GM23338 (cell line): Measurements from ENCODE around the gene PLXNB2. TPM values are rescaled to one million over a fixed set of nuclear protein-coding genes. Genes with fewer than 3 reads are reported as not detected.

Experiments used
- ATAC-seq: fragments of 200-7000 bp; cut with Tn5 transposase; 3 replicates; pipeline ENCODE4 v1.9.1; 2020
- DNase-seq: peaks from one replicate; pipeline ENCODE4 v3.0.0-alpha.2; 2015; ENCODE audit warnings: low spot score
- H2AFZ ChIP-seq: fragments of 200-600 bp; sonication (generic); 2 replicates; pipeline ENCODE4 v1.8.0; 2016; ENCODE audit warnings: antibody characterized with exemption, mild to moderate bottlenecking, moderate library complexity
- H3F3A ChIP-seq: fragments of 200-600 bp; sonication (generic); replicated peaks from 2 replicates; pipeline ENCODE4 v1.8.0; 2017; ENCODE audit warnings: antibody characterized with exemption, mixed run types, low read depth
- H3K27ac ChIP-seq: fragments of 200-600 bp; sonication (generic); 2 replicates; pipeline ENCODE4 v1.6.1; 2016; ENCODE audit warnings: low read depth
- H3K27me3 ChIP-seq: fragments of 200-600 bp; sonication (generic); 2 replicates; pipeline ENCODE4 v1.8.0; 2016; ENCODE audit warnings: mild to moderate bottlenecking, mixed run types, moderate library complexity; ENCODE audit not compliant: insufficient read depth
- H3K36me3 ChIP-seq: fragments of 200-600 bp; sonication (generic); 2 replicates; pipeline ENCODE4 v1.8.0; 2016; ENCODE audit warnings: mild to moderate bottlenecking; ENCODE audit not compliant: insufficient read depth
- H3K4me1 ChIP-seq: fragments of 200-600 bp; sonication (generic); 2 replicates; pipeline ENCODE4 v1.8.0; 2016; ENCODE audit warnings: mild to moderate bottlenecking, moderate library complexity; ENCODE audit not compliant: insufficient read depth
- H3K4me2 ChIP-seq: fragments of 200-600 bp; sonication (generic); 2 replicates; pipeline ENCODE4 v1.7.1; 2017; ENCODE audit warnings: mixed run types
- H3K4me3 ChIP-seq: fragments of 200-600 bp; sonication (generic); 2 replicates; pipeline ENCODE4 v1.6.1; 2016; ENCODE audit warnings: mixed run types
- H3K79me2 ChIP-seq: fragments of 200-600 bp; sonication (generic); replicated peaks from 2 replicates; pipeline ENCODE4 v1.8.0; 2017; ENCODE audit warnings: mild to moderate bottlenecking; ENCODE audit not compliant: insufficient read depth
- H3K9me2 ChIP-seq: fragments of 200-600 bp; sonication (generic); 2 replicates; pipeline ENCODE4 v1.8.0; 2017; ENCODE audit not compliant: insufficient read depth
- H4K20me1 ChIP-seq: fragments of 200-600 bp; sonication (generic); replicated peaks from 2 replicates; pipeline ENCODE4 v1.8.0; 2017; ENCODE audit warnings: mild to moderate bottlenecking; ENCODE audit not compliant: insufficient read depth
- H3K27ac Mint-ChIP-seq: 2 replicates; pipeline ENCODE4 v1.8.0; 2020; ENCODE audit warnings: inconsistent platforms, mild to moderate bottlenecking, moderate library complexity, mixed read lengths
- H3K27me3 Mint-ChIP-seq: 3 replicates; pipeline ENCODE4 v1.8.0; 2022; ENCODE audit warnings: low read depth, mild to moderate bottlenecking, moderate library complexity, mixed read lengths, inconsistent platforms; ENCODE audit not compliant: insufficient read depth, poor library complexity
- H3K36me3 Mint-ChIP-seq: 3 replicates; pipeline ENCODE4 v1.8.0; 2021; ENCODE audit warnings: low read depth, mild to moderate bottlenecking, inconsistent platforms, moderate library complexity, mixed read lengths
- H3K4me1 Mint-ChIP-seq: 3 replicates; pipeline ENCODE4 v1.8.0; 2020; ENCODE audit warnings: mild to moderate bottlenecking, inconsistent platforms, mixed read lengths
- H3K4me3 Mint-ChIP-seq: 3 replicates; pipeline ENCODE4 v1.8.0; 2021; ENCODE audit warnings: moderate library complexity, mild to moderate bottlenecking, inconsistent platforms, mixed read lengths
- H3K9me3 Mint-ChIP-seq: 3 replicates; pipeline ENCODE4 v1.8.0; 2020; ENCODE audit warnings: moderate library complexity, mild to moderate bottlenecking, inconsistent platforms, mixed read lengths
- ZNF331 ChIP-seq: fragments of 250-450 bp; sonication (Bioruptor Pico); IDR thresholded peaks from 2 replicates; pipeline ENCODE4 v1.5.0; 2020; ENCODE audit warnings: low read depth, mild to moderate bottlenecking, moderate library complexity
- polyA plus RNA-seq: library from polyadenylated mRNA; unstranded; fragments of >200 nt; fragmentation: Nextera tagmentation; extraction: Ambion mirVana; gene quantifications from 2 replicates; pipeline ENCODE4 v1.2.1, GENCODE V29; 2016
- total RNA-seq: library from RNA; depleted of rRNA; stranded (reverse); fragments of >200 nt; shearing (Covaris generic); gene quantifications from 2 replicates; pipeline ENCODE4 v1.2.3, GENCODE V29; 2014
- TF ChIP-seq, protein P1 (sequence below): fragments of 250-450 bp; sonication (Bioruptor Pico); IDR thresholded peaks from 2 replicates; pipeline ENCODE4 v1.5.0; 2020; ENCODE audit warnings: mild to moderate bottlenecking, moderate library complexity
- TF ChIP-seq, protein P2 (sequence below), 2 experiments: fragments of 200-600 bp in 1 of 2; sonication (generic) in 1 of 2; conservative IDR thresholded peaks; 2 replicates each; pipeline versions ENCODE4 v1.5.1 to v1.6.1; 2016 to 2017; ENCODE audit warnings: antibody characterized with exemption in 2 of 2, low read depth in 2 of 2, mild to moderate bottlenecking in 2 of 2, moderate library complexity in 1 of 2

PLXNB2 gene
- total and polyA plus RNA-seq, 2 experiments from 2014 or later: 29.1 to 66.3 TPM

DNA sequence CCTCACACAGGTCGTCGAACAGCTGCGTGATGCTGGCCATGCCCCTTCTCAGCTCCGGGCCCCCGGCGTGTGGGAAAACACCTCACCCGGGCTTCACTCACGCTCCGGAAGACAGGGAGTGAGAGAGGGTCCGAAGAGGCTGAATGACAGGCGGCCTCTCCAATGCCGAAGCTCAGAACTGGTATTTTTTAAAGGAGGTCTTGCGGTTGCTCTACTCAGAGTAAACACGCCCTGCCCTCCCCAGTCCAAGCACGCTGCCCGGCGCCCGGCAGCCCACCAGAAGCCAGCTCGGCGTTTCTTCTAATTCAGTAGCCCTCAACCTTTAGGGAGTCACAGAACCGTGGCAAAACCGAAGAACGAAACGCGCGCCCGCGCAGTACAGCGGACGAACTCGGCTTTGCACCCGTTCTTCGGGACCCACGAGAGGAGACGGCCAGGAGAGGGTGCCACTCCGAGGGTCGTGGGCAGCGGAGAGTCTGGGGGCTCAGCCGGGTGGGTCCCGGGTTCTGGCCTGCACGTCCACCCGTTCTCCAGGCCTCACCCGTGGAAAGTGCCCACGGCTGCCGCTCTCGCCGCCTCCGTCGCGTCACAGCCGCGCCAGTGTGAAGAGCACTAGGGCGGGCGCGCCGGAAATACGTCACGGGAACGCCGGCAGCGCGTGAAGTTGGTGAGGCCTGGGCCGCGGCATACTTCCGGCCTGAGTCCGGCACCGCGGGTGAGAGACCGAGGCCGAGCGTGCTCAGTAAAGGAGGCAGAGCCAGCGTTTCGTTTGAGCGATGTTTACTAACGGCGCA is 62.8 kb downstream of the PLXNB2 start, which contains the start of gene TUBGCP6 (continued):
- TF ChIP-seq, protein P1, sequence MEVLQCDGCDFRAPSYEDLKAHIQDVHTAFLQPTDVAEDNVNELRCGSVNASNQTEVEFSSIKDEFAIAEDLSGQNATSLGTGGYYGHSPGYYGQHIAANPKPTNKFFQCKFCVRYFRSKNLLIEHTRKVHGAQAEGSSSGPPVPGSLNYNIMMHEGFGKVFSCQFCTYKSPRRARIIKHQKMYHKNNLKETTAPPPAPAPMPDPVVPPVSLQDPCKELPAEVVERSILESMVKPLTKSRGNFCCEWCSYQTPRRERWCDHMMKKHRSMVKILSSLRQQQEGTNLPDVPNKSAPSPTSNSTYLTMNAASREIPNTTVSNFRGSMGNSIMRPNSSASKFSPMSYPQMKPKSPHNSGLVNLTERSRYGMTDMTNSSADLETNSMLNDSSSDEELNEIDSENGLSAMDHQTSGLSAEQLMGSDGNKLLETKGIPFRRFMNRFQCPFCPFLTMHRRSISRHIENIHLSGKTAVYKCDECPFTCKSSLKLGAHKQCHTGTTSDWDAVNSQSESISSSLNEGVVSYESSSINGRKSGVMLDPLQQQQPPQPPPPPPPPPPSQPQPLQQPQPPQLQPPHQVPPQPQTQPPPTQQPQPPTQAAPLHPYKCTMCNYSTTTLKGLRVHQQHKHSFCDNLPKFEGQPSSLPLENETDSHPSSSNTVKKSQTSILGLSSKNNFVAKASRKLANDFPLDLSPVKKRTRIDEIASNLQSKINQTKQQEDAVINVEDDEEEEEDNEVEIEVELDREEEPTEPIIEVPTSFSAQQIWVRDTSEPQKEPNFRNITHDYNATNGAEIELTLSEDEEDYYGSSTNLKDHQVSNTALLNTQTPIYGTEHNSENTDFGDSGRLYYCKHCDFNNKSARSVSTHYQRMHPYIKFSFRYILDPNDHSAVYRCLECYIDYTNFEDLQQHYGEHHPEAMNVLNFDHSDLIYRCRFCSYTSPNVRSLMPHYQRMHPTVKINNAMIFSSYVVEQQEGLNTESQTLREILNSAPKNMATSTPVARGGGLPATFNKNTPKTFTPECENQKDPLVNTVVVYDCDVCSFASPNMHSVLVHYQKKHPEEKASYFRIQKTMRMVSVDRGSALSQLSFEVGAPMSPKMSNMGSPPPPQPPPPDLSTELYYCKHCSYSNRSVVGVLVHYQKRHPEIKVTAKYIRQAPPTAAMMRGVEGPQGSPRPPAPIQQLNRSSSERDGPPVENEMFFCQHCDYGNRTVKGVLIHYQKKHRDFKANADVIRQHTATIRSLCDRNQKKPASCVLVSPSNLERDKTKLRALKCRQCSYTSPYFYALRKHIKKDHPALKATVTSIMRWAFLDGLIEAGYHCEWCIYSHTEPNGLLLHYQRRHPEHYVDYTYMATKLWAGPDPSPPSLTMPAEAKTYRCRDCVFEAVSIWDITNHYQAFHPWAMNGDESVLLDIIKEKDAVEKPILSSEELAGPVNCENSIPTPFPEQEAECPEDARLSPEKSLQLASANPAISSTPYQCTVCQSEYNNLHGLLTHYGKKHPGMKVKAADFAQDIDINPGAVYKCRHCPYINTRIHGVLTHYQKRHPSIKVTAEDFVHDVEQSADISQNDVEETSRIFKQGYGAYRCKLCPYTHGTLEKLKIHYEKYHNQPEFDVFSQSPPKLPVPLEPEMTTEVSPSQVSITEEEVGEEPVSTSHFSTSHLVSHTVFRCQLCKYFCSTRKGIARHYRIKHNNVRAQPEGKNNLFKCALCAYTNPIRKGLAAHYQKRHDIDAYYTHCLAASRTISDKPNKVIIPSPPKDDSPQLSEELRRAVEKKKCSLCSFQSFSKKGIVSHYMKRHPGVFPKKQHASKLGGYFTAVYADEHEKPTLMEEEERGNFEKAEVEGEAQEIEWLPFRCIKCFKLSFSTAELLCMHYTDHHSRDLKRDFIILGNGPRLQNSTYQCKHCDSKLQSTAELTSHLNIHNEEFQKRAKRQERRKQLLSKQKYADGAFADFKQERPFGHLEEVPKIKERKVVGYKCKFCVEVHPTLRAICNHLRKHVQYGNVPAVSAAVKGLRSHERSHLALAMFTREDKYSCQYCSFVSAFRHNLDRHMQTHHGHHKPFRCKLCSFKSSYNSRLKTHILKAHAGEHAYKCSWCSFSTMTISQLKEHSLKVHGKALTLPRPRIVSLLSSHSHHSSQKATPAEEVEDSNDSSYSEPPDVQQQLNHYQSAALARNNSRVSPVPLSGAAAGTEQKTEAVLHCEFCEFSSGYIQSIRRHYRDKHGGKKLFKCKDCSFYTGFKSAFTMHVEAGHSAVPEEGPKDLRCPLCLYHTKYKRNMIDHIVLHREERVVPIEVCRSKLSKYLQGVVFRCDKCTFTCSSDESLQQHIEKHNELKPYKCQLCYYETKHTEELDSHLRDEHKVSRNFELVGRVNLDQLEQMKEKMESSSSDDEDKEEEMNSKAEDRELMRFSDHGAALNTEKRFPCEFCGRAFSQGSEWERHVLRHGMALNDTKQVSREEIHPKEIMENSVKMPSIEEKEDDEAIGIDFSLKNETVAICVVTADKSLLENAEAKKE (CRISPR knock-in tag): no peak

GRCh38 chr22:50243685-50244419 is 63.6 kb downstream of the PLXNB2 start:
- Mint-ChIP-seq H3K4me3 (peak overlapping the region; percentile 92), H3K36me3 (peaks cover 11% of the 10 kb centered on the region; the same call in 2 of the 3 replicates), H3K27ac (no peak overlapping the region), H3K27me3 (peaks cover 8% of the 10 kb centered on the region), H3K4me1 (peaks cover 21% of the 10 kb centered on the region; the same call in 2 of the 3 replicates), H3K9me3 (no peaks in the 10 kb centered on the region)
- Histone ChIP-seq H3K4me2 (peak overlapping the region; percentile 97), H3K27me3 (no peaks in the 10 kb centered on the region), H4K20me1 (peaks cover 6% of the 10 kb centered on the region; the same call in 1 of the 2 replicates), H3K79me2 (peaks cover 40% of the 10 kb centered on the region), H3K4me3 (peak overlapping the region; percentile 99), H2AFZ (peak overlapping the region; percentile 99; the same call in 1 of the 2 replicates), H3K9me2 (no peaks in the 10 kb centered on the region), H3K27ac (no peak overlapping the region), H3F3A (peaks cover 2% of the 10 kb centered on the region; the same call in 1 of the 2 replicates), H3K36me3 (no peaks in the 10 kb centered on the region), H3K4me1 (peaks cover 12% of the 10 kb centered on the region)
- ATAC-seq: peak; percentile 7; the same call in 1 of the 3 replicates
- no peak for DNase-seq
- TF ChIP-seq, protein P1 (CRISPR knock-in tag): no peak
- TF ChIP-seq, protein P2, sequence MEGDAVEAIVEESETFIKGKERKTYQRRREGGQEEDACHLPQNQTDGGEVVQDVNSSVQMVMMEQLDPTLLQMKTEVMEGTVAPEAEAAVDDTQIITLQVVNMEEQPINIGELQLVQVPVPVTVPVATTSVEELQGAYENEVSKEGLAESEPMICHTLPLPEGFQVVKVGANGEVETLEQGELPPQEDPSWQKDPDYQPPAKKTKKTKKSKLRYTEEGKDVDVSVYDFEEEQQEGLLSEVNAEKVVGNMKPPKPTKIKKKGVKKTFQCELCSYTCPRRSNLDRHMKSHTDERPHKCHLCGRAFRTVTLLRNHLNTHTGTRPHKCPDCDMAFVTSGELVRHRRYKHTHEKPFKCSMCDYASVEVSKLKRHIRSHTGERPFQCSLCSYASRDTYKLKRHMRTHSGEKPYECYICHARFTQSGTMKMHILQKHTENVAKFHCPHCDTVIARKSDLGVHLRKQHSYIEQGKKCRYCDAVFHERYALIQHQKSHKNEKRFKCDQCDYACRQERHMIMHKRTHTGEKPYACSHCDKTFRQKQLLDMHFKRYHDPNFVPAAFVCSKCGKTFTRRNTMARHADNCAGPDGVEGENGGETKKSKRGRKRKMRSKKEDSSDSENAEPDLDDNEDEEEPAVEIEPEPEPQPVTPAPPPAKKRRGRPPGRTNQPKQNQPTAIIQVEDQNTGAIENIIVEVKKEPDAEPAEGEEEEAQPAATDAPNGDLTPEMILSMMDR (conservative IDR thresholded peaks at IDR 0.05; ENCODE audit: low read depth in 2 of 2): no peak
- no peak for TF ChIP-seq ZNF331 (CRISPR knock-in tag)
